Osteoblast (primary cell): Measurements from ENCODE around the gene PSG4. TPM values are rescaled to one million over a fixed set of nuclear protein-coding genes. Genes with fewer than 3 reads are reported as not detected.
"Not testable (repeated sequence)": the region's sequence is repeated elsewhere in the genome, so short reads cannot be mapped to it uniquely, and the experiment has no call there.

Experiments
- DNase-seq: peaks from one replicate; pipeline ENCODE4 v3.0.0; 2011; ENCODE audit warnings: low spot score, mixed read lengths; ENCODE audit not compliant: insufficient read length; ENCODE audit errors: missing footprints
- H2AFZ ChIP-seq: 2 replicates; pipeline ENCODE4 v1.6.0; 2011; ENCODE audit warnings: mild to moderate bottlenecking, low read length
- H3K27ac ChIP-seq: 2 replicates; pipeline ENCODE4 v1.5.1; 2011; ENCODE audit warnings: mild to moderate bottlenecking, low read depth, low read length, moderate library complexity
- H3K27me3 ChIP-seq: 2 replicates; pipeline ENCODE4 v1.6.0; 2012; ENCODE audit warnings: mild to moderate bottlenecking, control low read depth, inconsistent platforms, low read length, moderate library complexity; ENCODE audit not compliant: insufficient read depth
- H3K36me3 ChIP-seq: 2 replicates; pipeline ENCODE4 v1.5.1; 2011; ENCODE audit warnings: mild to moderate bottlenecking, low read length, control low read depth, moderate library complexity; ENCODE audit not compliant: insufficient read depth
- H3K4me1 ChIP-seq: 2 replicates; pipeline ENCODE4 v1.5.1; 2011; ENCODE audit warnings: mild to moderate bottlenecking, low read length, control low read depth, moderate library complexity; ENCODE audit not compliant: insufficient read depth
- H3K4me2 ChIP-seq: 2 replicates; pipeline ENCODE4 v1.6.0; 2011; ENCODE audit warnings: mild to moderate bottlenecking, low read length; ENCODE audit not compliant: insufficient read depth
- H3K4me3 ChIP-seq: fragments of 200-600 bp; sonication (generic); 3 replicates; pipeline ENCODE4 v1.5.1; 2012; ENCODE audit warnings: mild to moderate bottlenecking, low read length, inconsistent platforms; ENCODE audit not compliant: insufficient read depth
- H3K79me2 ChIP-seq: 2 replicates; pipeline ENCODE4 v1.6.0; 2012; ENCODE audit warnings: mild to moderate bottlenecking, low read length, control low read depth, inconsistent platforms; ENCODE audit not compliant: insufficient read depth
- H3K9me3 ChIP-seq: 2 replicates; pipeline ENCODE4 v1.5.1; 2011; ENCODE audit warnings: low read depth, low read length, control low read depth
- H4K20me1 ChIP-seq: 2 replicates; pipeline ENCODE4 v1.6.0; 2012; ENCODE audit warnings: mild to moderate bottlenecking, low read length, control low read depth; ENCODE audit not compliant: insufficient read depth
- CTCF ChIP-seq: IDR thresholded peaks from 2 replicates; pipeline ENCODE4 v1.5.1; 2011; ENCODE audit warnings: mild to moderate bottlenecking, low read depth, low read length, moderate library complexity; ENCODE audit errors: extremely low read depth
- total RNA-seq: library from RNA; depleted of rRNA; stranded (reverse); fragments of >200 nt; gene quantifications from 2 replicates; pipeline ENCODE4 v1.2.3, GENCODE V29; 2012

The PSG4 gene
- total RNA-seq, 1 donor: 1.1 TPM

- not testable (repeated sequence) for DNase-seq, H2AFZ ChIP-seq, H3K27ac ChIP-seq, H4K20me1 ChIP-seq, H3K4me2 ChIP-seq, H3K36me3 ChIP-seq, H3K79me2 ChIP-seq, H3K9me3 ChIP-seq, H3K27me3 ChIP-seq, H3K4me3 ChIP-seq
- H3K4me1 ChIP-seq: peaks cover 20% of the 10 kb centered on the region
- peak; percentile 33 for TF ChIP-seq CTCF
These were observed 6.6 kb downstream of the PSG4 start for GRCh38 chr19:43198686-43199419.

DNA sequence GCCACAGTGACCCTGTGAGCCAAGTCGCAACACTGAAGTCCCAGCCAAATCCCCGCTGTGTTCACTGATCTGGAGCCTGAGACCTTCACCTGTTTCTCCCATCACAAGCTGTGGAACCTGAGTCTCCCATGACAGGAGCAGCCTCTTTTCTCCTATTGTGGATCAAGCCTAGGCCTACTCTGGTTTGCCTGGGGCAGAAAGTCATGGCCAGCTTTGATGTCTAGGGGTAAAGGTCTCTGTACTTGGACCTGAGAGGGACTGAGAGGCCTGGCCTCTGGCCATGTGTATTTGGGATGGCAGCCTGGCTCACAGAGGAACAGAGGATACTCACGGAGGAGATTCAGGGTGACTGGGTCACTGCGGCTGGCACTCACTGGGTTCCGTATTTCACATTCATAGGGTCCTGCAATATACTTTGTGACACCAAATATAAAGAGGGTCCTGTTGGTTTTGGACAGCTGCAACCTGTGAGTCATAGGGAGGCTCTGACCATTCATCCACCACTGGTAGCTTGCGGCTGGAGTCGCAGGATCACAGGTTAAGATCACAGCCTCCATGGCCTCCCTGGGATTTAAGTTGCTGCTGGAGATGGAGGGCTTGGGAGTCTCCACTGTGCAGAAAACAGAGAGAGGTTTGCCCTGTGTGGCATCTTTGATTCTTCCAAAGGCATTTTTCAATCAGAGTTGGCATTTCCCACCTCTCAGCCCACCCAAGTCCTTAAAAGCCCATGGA is 7.6 kb downstream of the PSG4 start:
- not testable (repeated sequence) for H3K27ac ChIP-seq, H3K27me3 ChIP-seq, DNase-seq, H3K4me2 ChIP-seq, H3K79me2 ChIP-seq, H2AFZ ChIP-seq, H3K4me3 ChIP-seq, H4K20me1 ChIP-seq, H3K36me3 ChIP-seq, H3K9me3 ChIP-seq
- H3K4me1 ChIP-seq: peaks cover 20% of the 10 kb centered on the region

- H3K27me3 ChIP-seq, H2AFZ ChIP-seq, H3K4me3 ChIP-seq, DNase-seq, H3K4me1 ChIP-seq, H4K20me1 ChIP-seq, H3K4me2 ChIP-seq, H3K79me2 ChIP-seq, H3K36me3 ChIP-seq, H3K27ac ChIP-seq, H3K9me3 ChIP-seq: not testable (repeated sequence)
These were observed 11.0 kb downstream of the PSG4 start for GRCh38 chr19:43194397-43194796.

GRCh38 chr19:43192381-43193155 is 12.9 kb downstream of the PSG4 start:
- DNase-seq, H3K4me1 ChIP-seq, H2AFZ ChIP-seq, H3K9me3 ChIP-seq, H3K4me2 ChIP-seq, H3K27ac ChIP-seq, H3K36me3 ChIP-seq, H3K27me3 ChIP-seq, H3K4me3 ChIP-seq, H3K79me2 ChIP-seq, H4K20me1 ChIP-seq: not testable (repeated sequence)

- H3K9me3 ChIP-seq, H4K20me1 ChIP-seq, H3K79me2 ChIP-seq, H3K4me2 ChIP-seq, H3K27ac ChIP-seq, H3K36me3 ChIP-seq, H2AFZ ChIP-seq, H3K4me3 ChIP-seq, H3K27me3 ChIP-seq: not testable (repeated sequence)
- peaks cover 14% of the 10 kb centered on the region for H3K4me1 ChIP-seq
- peak; percentile 35 for DNase-seq
- TF ChIP-seq CTCF: peak; percentile 57
These were observed 17.3 kb downstream of the PSG4 start for GRCh38 chr19:43188092-43188491.

DNA sequence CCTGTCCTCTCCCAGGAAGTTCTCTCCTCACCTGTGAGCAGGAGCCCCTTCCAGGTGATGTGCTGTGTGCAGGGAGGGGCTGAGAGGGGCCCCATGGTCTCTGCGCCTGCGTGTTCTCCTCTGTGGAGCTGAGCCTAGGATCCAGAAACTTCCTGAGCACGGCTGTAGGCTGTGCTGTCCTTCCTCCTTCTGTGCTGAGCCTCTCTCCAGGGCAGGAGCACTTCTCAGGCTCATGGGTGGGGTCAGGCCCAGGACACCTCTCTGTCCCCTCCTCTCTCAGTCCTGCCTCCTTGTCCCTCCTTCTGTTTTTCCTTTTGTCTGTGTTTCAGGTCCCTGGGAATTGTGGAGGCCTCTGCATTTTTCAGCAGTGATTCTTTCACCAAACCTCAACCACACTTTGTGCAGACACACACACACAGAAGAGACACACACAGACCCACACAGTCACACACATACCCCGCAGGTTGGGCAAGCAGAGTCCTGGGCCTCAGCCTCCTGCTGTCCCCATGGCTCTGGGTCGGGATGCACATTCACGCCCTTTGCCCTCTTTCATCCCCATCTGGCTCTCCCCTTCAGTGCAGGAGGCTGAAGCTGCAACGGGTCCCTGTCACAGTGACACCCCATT is 19.0 kb downstream of the PSG4 start, which contains the start of gene PSG5:
Gene PSG5 (minus strand): TSS at position 226 of the 625 bp plus-strand sequence. CDS start 131 bp downstream, at position 95.
- peak within 1 kb of the TSS; percentile 40 for H3K4me2 ChIP-seq
- H3K27ac ChIP-seq: peak within 1 kb of the TSS; percentile 37
- H3K9me3 ChIP-seq, H3K27me3 ChIP-seq, DNase-seq, H3K36me3 ChIP-seq, H3K4me3 ChIP-seq, H4K20me1 ChIP-seq, H3K79me2 ChIP-seq: not testable (repeated sequence)
- H3K4me1 ChIP-seq: peaks cover 24% of the 10 kb centered on the region
- peak within 1 kb of the TSS; percentile 29 for H2AFZ ChIP-seq
